22Rv1 (cell line): ENCODE measurements around the gene COL4A1.

Experiments
- H3K27ac ChIP-seq: fragments of 450-650 bp; 2 replicates; pipeline ENCODE4 v1.5.1; 2017
- CTCF ChIP-seq: fragments of 450-650 bp; IDR thresholded peaks from 2 replicates; pipeline ENCODE4 v1.5.1; 2017; ENCODE audit warnings: mild to moderate bottlenecking
- ZFX ChIP-seq: fragments of 450-650 bp; IDR thresholded peaks from 2 replicates; pipeline ENCODE4 v1.6.1; 2017; ENCODE audit warnings: antibody characterized with exemption, borderline replicate concordance

COL4A1 gene

GRCh38 chr13:110128546-110128945, 178.4 kb downstream of the COL4A1 start:
- no peak for TF ChIP-seq CTCF
- no peak for TF ChIP-seq ZFX
- H3K27ac ChIP-seq = no peak overlapping the region

- no peak overlapping the region for H3K27ac ChIP-seq
- TF ChIP-seq ZFX (no peak), CTCF (no peak)
Observed at GRCh38 chr13:110127986-110128511, 178.9 kb downstream of the COL4A1 start.

- TF ChIP-seq ZFX (no peak), CTCF (no peak)
Observed at GRCh38 chr13:110126391-110126961, 180.5 kb downstream of the COL4A1 start.

GRCh38 chr13:110125613-110126272, 181.2 kb downstream of the COL4A1 start:
- no peak overlapping the region for H3K27ac ChIP-seq
- no peak for TF ChIP-seq ZFX
- TF ChIP-seq CTCF = no peak

More at GRCh38 chr13:110126391-110126961, 180.5 kb downstream of the COL4A1 start:
- H3K27ac ChIP-seq = no peak overlapping the region

GRCh38 chr13:110125157-110125556, 181.8 kb downstream of the COL4A1 start:
- TF ChIP-seq ZFX (no peak), CTCF (0 out of 2 replicates have a peak, but pooled peaks have one; percentile 8)
- no peak overlapping the region for H3K27ac ChIP-seq

GRCh38 chr13:110124201-110124940, 182.6 kb downstream of the COL4A1 start:
- TF ChIP-seq ZFX = no peak
- no peak for TF ChIP-seq CTCF
- H3K27ac ChIP-seq = no peak overlapping the region
